B cell (primary cell): Measurements from ENCODE around the gene NFIB. TPM values are rescaled to one million over a fixed set of nuclear protein-coding genes. Genes with fewer than 3 reads are reported as not detected.

Experiments used
- ATAC-seq: fragments of 200-7000 bp; cut with Tn5 transposase; one replicate; pipeline ENCODE4 v1.10.0; 2021; ENCODE audit warnings: low read depth, mild to moderate bottlenecking, moderate number of reproducible peaks, moderate library complexity
- CTCF ChIA-PET: fragments of 350-600 bp; sonication (Branson Sonifier 250); formaldehyde crosslinking; loops from one replicate; lab custom pipeline; 2021; ENCODE audit warnings: antibody characterized with exemption, inconsistent platforms; lab: Charles Lee
- POLR2A ChIA-PET: fragments of 350-600 bp; sonication (Branson Sonifier 250); formaldehyde crosslinking; loops from one replicate; lab custom pipeline; 2021; ENCODE audit warnings: antibody characterized with exemption; lab: Charles Lee
- DNase-seq: peaks from one replicate; pipeline ENCODE4 v3.0.0; 2013
- H2AFZ ChIP-seq: 2 replicates; pipeline ENCODE4 v1.6.1; 2012; ENCODE audit warnings: mild to moderate bottlenecking, low read depth, low read length; ENCODE audit not compliant: insufficient read depth, poor library complexity, severe bottlenecking
- H3K27ac ChIP-seq, 2 donors: 1 replicate in 1 of 2; 2 replicates in 1 of 2; pipeline ENCODE4 v1.5.1; 2012 to 2013; ENCODE audit warnings: low read length in 2 of 2, mild to moderate bottlenecking in 2 of 2, moderate library complexity in 1 of 2
- H3K27me3 ChIP-seq, 4 experiments: fragments of 200-600 bp in 1 of 4; sonication (generic) in 1 of 4; replicated peaks in 1 of 4; 1 replicate in 2 of 4; 2 replicates in 2 of 4; pipeline versions ENCODE4 v1.6.1 to v1.7.0; 2013 to 2016; ENCODE audit warnings: low read length in 3 of 4, mild to moderate bottlenecking in 2 of 4, mixed read lengths in 1 of 4, moderate library complexity in 1 of 4; ENCODE audit not compliant: insufficient read depth in 4 of 4, control insufficient read depth in 3 of 4; ENCODE audit errors: control extremely low read depth in 1 of 4
- H3K36me3 ChIP-seq, 2 experiments: replicated peaks in 1 of 2; 1 replicate in 1 of 2; 2 replicates in 1 of 2; pipeline versions ENCODE4 v1.6.1 to v1.7.1; 2013; ENCODE audit warnings: low read length in 1 of 2; ENCODE audit not compliant: insufficient read depth in 2 of 2, control insufficient read depth in 1 of 2; ENCODE audit errors: control extremely low read depth in 1 of 2, extremely low read depth in 1 of 2
- H3K4me1 ChIP-seq, 2 donors: fragments of 200-600 bp in 1 of 2; sonication (generic) in 1 of 2; 1 replicate in 1 of 2; 2 replicates in 1 of 2; pipeline versions ENCODE4 v1.5.1 to v1.6.1; 2013 to 2017; ENCODE audit warnings: low read length in 2 of 2; ENCODE audit not compliant: control insufficient read depth in 2 of 2, insufficient read depth in 2 of 2
- H3K4me2 ChIP-seq: replicated peaks from 2 replicates; pipeline ENCODE3; 2012; ENCODE audit warnings: mild to moderate bottlenecking, low read depth, low read length; ENCODE audit not compliant: poor library complexity, severe bottlenecking
- H3K4me3 ChIP-seq, 5 experiments: fragments of 200-600 bp in 1 of 5; sonication (generic) in 1 of 5; 1 replicate in 3 of 5; 2 replicates in 2 of 5; pipeline versions ENCODE4 v1.5.1 to v1.7.0; 2011 to 2016; ENCODE audit warnings: low read length in 4 of 5, mild to moderate bottlenecking in 4 of 5, low read depth in 2 of 5, control low read depth in 1 of 5, moderate library complexity in 1 of 5; ENCODE audit not compliant: insufficient read depth in 1 of 5; ENCODE audit errors: control extremely low read depth in 1 of 5, extremely low read depth in 1 of 5
- H3K79me2 ChIP-seq: fragments of 200-600 bp; sonication (generic); one replicate; pipeline ENCODE4 v1.6.0; 2016; ENCODE audit warnings: low read length; ENCODE audit not compliant: control insufficient read depth, insufficient read depth
- H3K9ac ChIP-seq: fragments of 200-600 bp; sonication (generic); 2 replicates; pipeline ENCODE4 v1.6.1; 2017; ENCODE audit warnings: mild to moderate bottlenecking, low read length, moderate library complexity
- H3K9me3 ChIP-seq, 3 donors: one replicate each; pipeline versions ENCODE4 v1.6.1 to v1.7.1; 2013; ENCODE audit warnings: low read length in 2 of 3; ENCODE audit not compliant: control insufficient read depth in 2 of 3, insufficient read depth in 1 of 3; ENCODE audit errors: control extremely low read depth in 1 of 3
- H4K20me1 ChIP-seq: 2 replicates; pipeline ENCODE4 v1.6.0; 2012; ENCODE audit warnings: mild to moderate bottlenecking, low read length; ENCODE audit not compliant: insufficient read depth, control insufficient read depth, poor library complexity, severe bottlenecking
- H3K27ac Mint-ChIP-seq: one replicate; pipeline ENCODE4 v1.8.0; 2021; ENCODE audit warnings: mixed read lengths
- H3K27me3 Mint-ChIP-seq: one replicate; pipeline ENCODE4 v1.8.0; 2021; ENCODE audit warnings: mixed read lengths
- H3K4me1 Mint-ChIP-seq: one replicate; pipeline ENCODE4 v1.8.0; 2021; ENCODE audit warnings: mixed read lengths
- H3K4me3 Mint-ChIP-seq: one replicate; pipeline ENCODE4 v1.8.0; 2021; ENCODE audit warnings: mixed read lengths
- H3K9me3 Mint-ChIP-seq: one replicate; pipeline ENCODE4 v1.8.0; 2022; ENCODE audit warnings: mixed read lengths; ENCODE audit not compliant: insufficient read depth
- EZH2 ChIP-seq: IDR thresholded peaks from 2 replicates; pipeline ENCODE4 v1.6.1; 2012; ENCODE audit warnings: borderline replicate concordance, low read depth, mild to moderate bottlenecking, moderate library complexity, low read length; ENCODE audit not compliant: insufficient read depth, poor library complexity, severe bottlenecking
- WGBS: methylation state at CpG from one replicate; pipeline ENCODE4 v1.1.5; 2013; ENCODE audit warnings: missing lambda C conversion rate; ENCODE audit not compliant: insufficient coverage; 5-methylcytosine and 5-hydroxymethylcytosine counted together
- intact Hi-C: fragments of 100-400 bp; cut with micrococcal nuclease; formaldehyde crosslinking; loops from one replicate; pipeline ENCODE4 v1.10.0; 2022
- polyA plus RNA-seq: library from polyadenylated mRNA; depleted of rRNA; stranded (reverse); fragments of >200 nt; gene quantifications from 2 replicates; pipeline ENCODE4 v1.2.3, GENCODE V29; 2012
- total RNA-seq, 2 donors: library from RNA; stranded (reverse); fragments of 120-200 nt in 1 of 2; gene quantifications; 1 replicate in 1 of 2; 2 replicates in 1 of 2; pipeline versions ENCODE4 v1.2.3 to v1.2.4, GENCODE V29; 2013 to 2022
- TF ChIP-seq, protein P1 (sequence below): fragments of 200-600 bp; IDR thresholded peaks from one replicate; pipeline ENCODE4 v1.8.0; 2022; ENCODE audit warnings: antibody characterized with exemption, mild to moderate bottlenecking

The NFIB gene
- total and polyA plus RNA-seq, 2 donors (not counting 1 experiment from before 2014, with no cell fraction given): not detected

- no peak for TF ChIP-seq EZH2
- TF ChIP-seq, protein P1, sequence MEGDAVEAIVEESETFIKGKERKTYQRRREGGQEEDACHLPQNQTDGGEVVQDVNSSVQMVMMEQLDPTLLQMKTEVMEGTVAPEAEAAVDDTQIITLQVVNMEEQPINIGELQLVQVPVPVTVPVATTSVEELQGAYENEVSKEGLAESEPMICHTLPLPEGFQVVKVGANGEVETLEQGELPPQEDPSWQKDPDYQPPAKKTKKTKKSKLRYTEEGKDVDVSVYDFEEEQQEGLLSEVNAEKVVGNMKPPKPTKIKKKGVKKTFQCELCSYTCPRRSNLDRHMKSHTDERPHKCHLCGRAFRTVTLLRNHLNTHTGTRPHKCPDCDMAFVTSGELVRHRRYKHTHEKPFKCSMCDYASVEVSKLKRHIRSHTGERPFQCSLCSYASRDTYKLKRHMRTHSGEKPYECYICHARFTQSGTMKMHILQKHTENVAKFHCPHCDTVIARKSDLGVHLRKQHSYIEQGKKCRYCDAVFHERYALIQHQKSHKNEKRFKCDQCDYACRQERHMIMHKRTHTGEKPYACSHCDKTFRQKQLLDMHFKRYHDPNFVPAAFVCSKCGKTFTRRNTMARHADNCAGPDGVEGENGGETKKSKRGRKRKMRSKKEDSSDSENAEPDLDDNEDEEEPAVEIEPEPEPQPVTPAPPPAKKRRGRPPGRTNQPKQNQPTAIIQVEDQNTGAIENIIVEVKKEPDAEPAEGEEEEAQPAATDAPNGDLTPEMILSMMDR: no peak
- Histone ChIP-seq H3K9ac (peak overlapping the region; percentile 77), H3K27ac (no peak overlapping the region), H2AFZ (peak overlapping the region; percentile 88), H3K4me1 (peaks cover 6 to 9% of the 10 kb centered on the region in 2 donors), H3K36me3 (no peaks in the 10 kb centered on the region), H3K4me2 (peak overlapping the region; percentile 90), H3K27me3 (peaks cover 0 to 10% (median 8%) of the 10 kb centered on the region in 4 experiments), H4K20me1 (no peaks in the 10 kb centered on the region), H3K79me2 (no peaks in the 10 kb centered on the region), H3K4me3 (peak overlapping the region; percentile 46 to 73 (median 61)), H3K9me3 (peaks cover 0 to 1% (median 0%) of the 10 kb centered on the region in 3 donors)
- ChIA-PET POLR2A (no interaction called here), CTCF (no interaction called here)
- Mint-ChIP-seq H3K4me1 (peaks cover 17% of the 10 kb centered on the region), H3K27me3 (peaks cover 39% of the 10 kb centered on the region), H3K4me3 (peak overlapping the region; percentile 94), H3K9me3 (no peaks in the 10 kb centered on the region), H3K27ac (peak overlapping the region; percentile 57)
- WGBS: under 1% methylated on average over 80 of the region's 98 CpGs
- DNase-seq (peak; percentile 75), ATAC-seq (peak; percentile 85)
- intact Hi-C loops: no loop called here
These were observed 8.5 kb upstream of the NFIB start for GRCh38 chr9:14322211-14323082.
